SK-N-MC (cell line): Measurements from ENCODE around the gene TMOD1.

Experiments used
- EZH2 ChIP-seq: fragments of 200-600 bp; sonication (generic); IDR thresholded peaks from one replicate; pipeline ENCODE4 v1.6.1; 2017; ENCODE audit warnings: antibody characterized with exemption
- POLR2AphosphoS5 ChIP-seq: IDR thresholded peaks from 2 replicates; pipeline ENCODE4 v1.6.1; 2012; ENCODE audit warnings: mild to moderate bottlenecking, low read depth, low read length, borderline replicate concordance

GRCh38 chr9:97503862-97504210, 2.4 kb downstream of the TMOD1 start:
- TF ChIP-seq POLR2AphosphoS5: no peak
- no peak for TF ChIP-seq EZH2
